Measurements from ENCODE around the gene ARRDC5.

- TF ChIP-seq CTCF (conservative IDR thresholded peaks at IDR 0.05) (no peak), EZH2 (IDR thresholded peaks at IDR 0.05; ENCODE audit: low read depth) (no peak)
Measured at GRCh38 chr19:4871711-4872110, 31.0 kb downstream of the ARRDC5 start.
